GM18870 (cell line): ENCODE data around the gene IL32.

Source experiments
- ATAC-seq: cut with Tn5 transposase; IDR thresholded peaks from one replicate; pipeline ENCODE4 v1.9.1; 2021; ENCODE audit warnings: moderate library complexity; ENCODE audit not compliant: unreplicated experiment

IL32 gene

GRCh38 chr16:3065069-3065741, at the start of gene IL32:
Gene IL32, plus strand, starts transcription at chr16:3065640. Its CDS starts 172 bp downstream, at chr16:3065812.
- no peak for ATAC-seq

GRCh38 chr16:3015865-3016521, 49.4 kb upstream of the IL32 start:
- ATAC-seq: no peak

- no peak for ATAC-seq
Measured at GRCh38 chr16:3017344-3017743, 48.1 kb upstream of the IL32 start.

GRCh38 chr16:3017794-3018506, 47.5 kb upstream of the IL32 start, which contains the start of gene CLDN6:
Gene CLDN6, minus strand, starts transcription at chr16:3018183. Its CDS starts 2,162 bp downstream, at chr16:3016021.
- ATAC-seq: no peak

GRCh38 chr16:3019594-3020246, 45.7 kb upstream of the IL32 start:
- ATAC-seq: no peak

GRCh38 chr16:3020247-3020603, 45.2 kb upstream of the IL32 start, which contains the start of gene TNFRSF12A:
Gene TNFRSF12A, plus strand, starts transcription at chr16:3020368. Its CDS starts 30 bp downstream, at chr16:3020398.
- ATAC-seq: no peak

GRCh38 chr16:3020604-3021448, 44.6 kb upstream of the IL32 start:
- no peak for ATAC-seq

- ATAC-seq: no peak
Measured at GRCh38 chr16:3021449-3022207, 43.8 kb upstream of the IL32 start.

- no peak for ATAC-seq
Measured at GRCh38 chr16:3022208-3022683, 43.2 kb upstream of the IL32 start.

- ATAC-seq: no peak
Measured at GRCh38 chr16:3022684-3023414, 42.6 kb upstream of the IL32 start.

GRCh38 chr16:3023415-3023668, 42.1 kb upstream of the IL32 start:
- ATAC-seq: no peak

GRCh38 chr16:3023669-3024478, 41.6 kb upstream of the IL32 start, which contains the start of the genes HCFC1R1 and THOC6:
Gene HCFC1R1, minus strand, starts transcription at chr16:3023942. Its CDS starts 1 bp downstream, at chr16:3023941.
Gene THOC6, plus strand, starts transcription at chr16:3024035. Its CDS starts 292 bp downstream, at chr16:3024327.
- ATAC-seq: peak; percentile 66

GRCh38 chr16:3025032-3026002, 40.1 kb upstream of the IL32 start:
- ATAC-seq: no peak

- no peak for ATAC-seq
Measured at GRCh38 chr16:3026003-3026378, 39.4 kb upstream of the IL32 start.

GRCh38 chr16:3026609-3027488, 38.6 kb upstream of the IL32 start:
- no peak for ATAC-seq

GRCh38 chr16:3027489-3027795, 38.0 kb upstream of the IL32 start:
- no peak for ATAC-seq
